GM21825 (cell line): ENCODE results near the gene CA9.

Source experiments
- ATAC-seq: cut with Tn5 transposase; IDR thresholded peaks from one replicate; pipeline ENCODE4 v1.9.1; 2021; ENCODE audit warnings: mild to moderate bottlenecking, moderate library complexity; ENCODE audit not compliant: unreplicated experiment

Gene CA9

DNA sequence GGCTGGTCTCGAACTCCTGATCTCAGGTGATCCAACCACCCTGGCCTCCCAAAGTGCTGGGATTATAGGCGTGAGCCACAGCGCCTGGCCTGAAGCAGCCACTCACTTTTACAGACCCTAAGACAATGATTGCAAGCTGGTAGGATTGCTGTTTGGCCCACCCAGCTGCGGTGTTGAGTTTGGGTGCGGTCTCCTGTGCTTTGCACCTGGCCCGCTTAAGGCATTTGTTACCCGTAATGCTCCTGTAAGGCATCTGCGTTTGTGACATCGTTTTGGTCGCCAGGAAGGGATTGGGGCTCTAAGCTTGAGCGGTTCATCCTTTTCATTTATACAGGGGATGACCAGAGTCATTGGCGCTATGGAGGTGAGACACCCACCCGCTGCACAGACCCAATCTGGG, 1.5 kb downstream of the CA9 start:
- no peak for ATAC-seq

DNA sequence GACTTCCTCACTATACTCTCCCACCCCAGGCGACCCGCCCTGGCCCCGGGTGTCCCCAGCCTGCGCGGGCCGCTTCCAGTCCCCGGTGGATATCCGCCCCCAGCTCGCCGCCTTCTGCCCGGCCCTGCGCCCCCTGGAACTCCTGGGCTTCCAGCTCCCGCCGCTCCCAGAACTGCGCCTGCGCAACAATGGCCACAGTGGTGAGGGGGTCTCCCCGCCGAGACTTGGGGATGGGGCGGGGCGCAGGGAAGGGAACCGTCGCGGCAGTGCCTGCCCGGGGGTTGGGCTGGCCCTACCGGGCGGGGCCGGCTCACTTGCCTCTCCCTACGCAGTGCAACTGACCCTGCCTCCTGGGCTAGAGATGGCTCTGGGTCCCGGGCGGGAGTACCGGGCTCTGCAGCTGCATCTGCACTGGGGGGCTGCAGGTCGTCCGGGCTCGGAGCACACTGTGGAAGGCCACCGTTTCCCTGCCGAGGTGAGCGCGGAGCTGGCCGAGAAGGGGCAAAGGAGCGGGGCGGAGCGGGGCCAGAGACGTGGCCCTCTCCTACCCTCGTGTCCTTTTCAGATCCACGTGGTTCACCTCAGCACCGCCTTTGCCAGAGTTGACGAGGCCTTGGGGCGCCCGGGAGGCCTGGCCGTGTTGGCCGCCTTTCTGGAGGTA, 2.1 kb downstream of the CA9 start:
- ATAC-seq: no peak

DNA sequence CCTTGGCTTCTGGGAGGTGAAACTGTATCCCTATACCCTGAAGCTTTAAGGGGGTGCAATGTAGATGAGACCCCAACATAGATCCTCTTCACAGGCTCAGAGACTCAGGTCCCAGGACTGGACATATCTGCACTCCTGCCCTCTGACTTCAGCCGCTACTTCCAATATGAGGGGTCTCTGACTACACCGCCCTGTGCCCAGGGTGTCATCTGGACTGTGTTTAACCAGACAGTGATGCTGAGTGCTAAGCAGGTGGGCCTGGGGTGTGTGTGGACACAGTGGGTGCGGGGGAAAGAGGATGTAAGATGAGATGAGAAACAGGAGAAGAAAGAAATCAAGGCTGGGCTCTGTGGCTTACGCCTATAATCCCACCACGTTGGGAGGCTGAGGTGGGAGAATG, 5.4 kb downstream of the CA9 start:
- no peak for ATAC-seq

DNA sequence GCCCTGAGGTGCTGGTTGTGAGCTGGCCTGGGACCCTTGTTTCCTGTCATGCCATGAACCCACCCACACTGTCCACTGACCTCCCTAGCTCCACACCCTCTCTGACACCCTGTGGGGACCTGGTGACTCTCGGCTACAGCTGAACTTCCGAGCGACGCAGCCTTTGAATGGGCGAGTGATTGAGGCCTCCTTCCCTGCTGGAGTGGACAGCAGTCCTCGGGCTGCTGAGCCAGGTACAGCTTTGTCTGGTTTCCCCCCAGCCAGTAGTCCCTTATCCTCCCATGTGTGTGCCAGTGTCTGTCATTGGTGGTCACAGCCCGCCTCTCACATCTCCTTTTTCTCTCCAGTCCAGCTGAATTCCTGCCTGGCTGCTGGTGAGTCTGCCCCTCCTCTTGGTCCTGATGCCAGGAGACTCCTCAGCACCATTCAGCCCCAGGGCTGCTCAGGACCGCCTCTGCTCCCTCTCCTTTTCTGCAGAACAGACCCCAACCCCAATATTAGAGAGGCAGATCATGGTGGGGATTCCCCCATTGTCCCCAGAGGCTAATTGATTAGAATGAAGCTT, 6.1 kb downstream of the CA9 start:
- no peak for ATAC-seq

DNA sequence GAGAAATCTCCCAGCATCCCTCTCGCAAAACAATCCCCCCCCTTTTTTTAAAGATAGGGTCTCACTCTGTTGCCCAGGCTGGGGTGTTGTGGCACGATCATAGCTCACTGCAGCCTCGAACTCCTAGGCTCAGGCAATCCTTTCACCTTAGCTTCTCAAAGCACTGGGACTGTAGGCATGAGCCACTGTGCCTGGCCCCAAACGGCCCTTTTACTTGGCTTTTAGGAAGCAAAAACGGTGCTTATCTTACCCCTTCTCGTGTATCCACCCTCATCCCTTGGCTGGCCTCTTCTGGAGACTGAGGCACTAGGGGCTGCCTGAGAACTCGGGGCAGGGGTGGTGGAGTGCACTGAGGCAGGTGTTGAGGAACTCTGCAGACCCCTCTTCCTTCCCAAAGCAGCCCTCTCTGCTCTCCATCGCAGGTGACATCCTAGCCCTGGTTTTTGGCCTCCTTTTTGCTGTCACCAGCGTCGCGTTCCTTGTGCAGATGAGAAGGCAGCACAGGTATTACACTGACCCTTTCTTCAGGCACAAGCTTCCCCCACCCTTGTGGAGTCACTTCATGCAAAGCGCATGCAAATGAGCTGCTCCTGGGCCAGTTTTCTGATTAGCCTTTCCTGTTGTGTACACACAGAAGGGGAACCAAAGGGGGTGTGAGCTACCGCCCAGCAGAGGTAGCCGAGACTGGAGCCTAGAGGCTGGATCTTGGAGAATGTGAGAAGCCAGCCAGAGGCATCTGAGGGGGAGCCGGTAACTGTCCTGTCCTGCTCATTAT, 6.8 kb downstream of the CA9 start:
- no peak for ATAC-seq

DNA sequence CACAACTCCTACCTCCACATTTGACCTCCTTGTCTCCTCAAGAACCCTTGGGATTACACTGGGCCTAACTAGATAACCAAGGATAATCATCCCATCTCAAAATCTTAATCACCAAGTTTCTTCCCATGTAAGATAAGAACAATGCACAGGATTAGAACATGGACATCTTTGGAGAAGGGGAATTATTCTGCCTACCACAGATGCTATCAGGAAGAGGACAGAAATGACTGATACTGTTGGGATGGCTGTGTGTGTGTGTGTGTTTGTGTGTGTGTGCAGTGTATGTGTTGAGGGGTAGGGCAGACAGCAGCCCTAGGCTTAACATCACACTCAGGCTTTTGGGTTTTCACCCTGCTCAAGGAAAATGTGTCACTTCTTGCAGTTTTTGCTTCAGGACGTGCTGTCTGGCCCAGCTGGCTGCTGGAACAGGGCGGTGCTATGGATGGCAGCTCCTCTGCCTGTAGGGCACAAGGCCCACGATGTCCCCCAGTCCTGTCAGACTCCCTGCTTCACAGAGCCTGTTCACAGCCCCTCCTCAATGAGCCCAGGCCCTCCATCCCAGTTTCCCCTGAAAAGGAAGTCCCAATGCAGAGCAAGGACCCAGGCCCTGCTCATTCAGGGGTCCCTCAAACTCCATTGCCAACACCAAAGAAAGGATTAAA, 7.7 kb downstream of the CA9 start:
- ATAC-seq: no peak

DNA sequence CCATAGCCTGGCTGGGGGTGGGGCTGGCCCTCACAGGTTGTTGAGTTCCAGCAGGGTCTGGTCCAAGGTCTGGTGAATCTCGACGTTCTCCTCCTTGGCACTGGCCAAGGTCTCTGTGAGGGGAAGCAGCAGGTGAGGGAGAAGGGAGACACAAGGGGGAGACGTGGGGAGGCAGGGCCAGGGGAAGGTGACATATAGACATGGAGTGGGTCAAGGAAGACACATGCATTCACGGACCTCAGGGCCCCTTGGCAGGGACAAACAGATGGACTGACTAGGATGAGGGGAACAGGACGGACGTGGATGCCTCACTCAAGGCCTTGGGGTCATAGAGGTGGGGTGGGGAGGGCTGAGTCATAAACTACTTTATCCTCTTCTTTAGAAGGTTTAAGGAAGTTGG, 8.3 kb downstream of the CA9 start:
- no peak for ATAC-seq

DNA sequence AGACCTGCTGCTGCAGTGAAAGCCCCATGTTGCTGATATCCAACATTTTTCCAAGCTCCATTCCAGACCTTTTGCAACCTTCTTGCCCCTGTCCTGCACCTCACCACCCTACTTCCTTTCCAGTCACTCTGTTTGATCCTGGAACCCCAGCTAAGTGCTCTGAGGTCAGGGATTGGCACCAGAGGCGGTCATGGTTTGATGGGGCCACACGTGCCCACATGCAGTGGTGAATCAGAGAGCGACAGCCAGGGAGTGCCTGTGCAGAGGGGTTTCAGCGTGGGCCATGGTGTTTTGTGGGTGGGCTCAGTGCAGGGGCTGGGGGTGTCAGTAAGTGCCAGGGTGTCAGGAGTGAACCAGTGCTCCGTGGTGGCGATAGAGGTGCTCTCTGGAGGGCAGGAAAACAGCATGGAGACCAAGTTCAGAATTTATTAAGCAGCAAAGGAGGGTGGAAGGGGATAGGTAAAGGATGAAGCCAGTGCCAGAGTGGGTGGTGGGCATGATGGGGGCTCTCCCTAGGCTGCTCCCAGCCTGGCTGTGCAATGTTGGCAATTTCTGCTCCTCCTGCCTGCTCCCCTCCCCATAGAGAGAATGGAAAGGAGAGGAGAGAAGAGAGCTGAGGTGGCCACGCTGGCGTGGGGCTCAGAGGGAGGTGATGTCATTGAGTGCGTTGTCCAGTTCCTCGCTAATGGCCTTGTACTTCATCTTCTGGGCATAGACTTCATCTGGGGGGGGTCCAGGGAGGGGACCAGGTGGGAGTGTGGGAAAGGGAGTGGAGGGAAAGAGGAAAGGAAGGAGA, 9.0 kb downstream of the CA9 start:
- no peak for ATAC-seq

DNA sequence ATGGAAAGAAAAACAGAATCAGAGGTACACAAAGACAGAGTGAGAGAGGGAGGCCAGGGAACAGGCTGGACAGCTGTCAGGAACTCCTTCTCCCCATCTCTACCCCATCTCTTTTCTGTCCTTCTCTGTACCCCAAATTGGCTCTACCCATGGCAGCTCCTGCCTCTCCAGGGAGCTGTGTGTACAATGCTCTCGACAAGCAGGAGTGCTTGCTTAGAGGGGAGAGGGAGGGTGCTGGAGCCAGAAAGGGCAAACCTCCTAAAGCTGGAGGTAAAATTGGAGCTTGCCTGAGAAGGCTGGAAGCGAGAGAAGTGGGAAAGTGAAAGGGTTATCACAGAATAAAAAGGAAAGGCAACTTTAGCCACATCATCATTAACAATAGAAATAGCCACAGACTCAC, 9.6 kb downstream of the CA9 start:
- no peak for ATAC-seq

DNA sequence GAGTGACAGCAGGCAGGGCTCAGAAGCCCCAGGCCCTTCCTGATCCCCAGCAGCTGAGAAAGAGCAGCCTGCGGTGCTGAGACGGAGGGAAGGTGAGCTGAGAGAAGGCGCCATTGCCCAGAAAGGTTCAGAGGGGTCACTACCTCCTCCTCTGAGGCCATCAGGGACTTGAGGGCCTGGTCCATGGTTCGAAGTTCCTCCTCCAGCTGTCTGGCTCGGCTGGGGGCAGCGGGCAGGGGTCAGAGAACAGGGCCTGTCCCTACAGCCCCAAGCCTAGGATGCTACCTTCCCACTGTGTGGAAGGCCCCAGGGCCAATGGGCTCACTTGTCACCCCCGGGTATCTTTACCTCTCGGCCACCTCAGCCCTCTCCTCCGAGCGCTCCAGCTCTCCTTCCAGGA, 11.2 kb downstream of the CA9 start:
- no peak for ATAC-seq

DNA sequence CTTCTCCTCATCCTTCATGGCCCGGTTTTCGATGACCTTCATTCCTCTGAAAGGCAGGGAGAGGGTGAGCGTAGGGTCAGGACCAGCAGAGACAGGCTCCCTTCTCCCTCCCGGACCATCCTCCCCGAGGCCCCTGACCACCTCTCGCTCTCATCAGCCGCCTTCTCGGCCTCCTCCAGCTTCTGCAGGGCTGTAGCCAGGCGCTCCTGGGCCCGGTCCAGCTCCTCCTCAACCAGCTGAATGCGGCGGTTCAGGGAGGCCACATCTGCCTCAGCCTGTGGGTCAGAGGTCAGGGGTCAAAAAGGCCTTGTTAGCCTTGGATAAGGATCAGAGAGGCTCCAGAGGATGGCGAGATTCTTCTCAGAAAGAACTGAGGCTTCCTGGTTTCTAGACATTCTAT, 11.8 kb downstream of the CA9 start:
- ATAC-seq: no peak

DNA sequence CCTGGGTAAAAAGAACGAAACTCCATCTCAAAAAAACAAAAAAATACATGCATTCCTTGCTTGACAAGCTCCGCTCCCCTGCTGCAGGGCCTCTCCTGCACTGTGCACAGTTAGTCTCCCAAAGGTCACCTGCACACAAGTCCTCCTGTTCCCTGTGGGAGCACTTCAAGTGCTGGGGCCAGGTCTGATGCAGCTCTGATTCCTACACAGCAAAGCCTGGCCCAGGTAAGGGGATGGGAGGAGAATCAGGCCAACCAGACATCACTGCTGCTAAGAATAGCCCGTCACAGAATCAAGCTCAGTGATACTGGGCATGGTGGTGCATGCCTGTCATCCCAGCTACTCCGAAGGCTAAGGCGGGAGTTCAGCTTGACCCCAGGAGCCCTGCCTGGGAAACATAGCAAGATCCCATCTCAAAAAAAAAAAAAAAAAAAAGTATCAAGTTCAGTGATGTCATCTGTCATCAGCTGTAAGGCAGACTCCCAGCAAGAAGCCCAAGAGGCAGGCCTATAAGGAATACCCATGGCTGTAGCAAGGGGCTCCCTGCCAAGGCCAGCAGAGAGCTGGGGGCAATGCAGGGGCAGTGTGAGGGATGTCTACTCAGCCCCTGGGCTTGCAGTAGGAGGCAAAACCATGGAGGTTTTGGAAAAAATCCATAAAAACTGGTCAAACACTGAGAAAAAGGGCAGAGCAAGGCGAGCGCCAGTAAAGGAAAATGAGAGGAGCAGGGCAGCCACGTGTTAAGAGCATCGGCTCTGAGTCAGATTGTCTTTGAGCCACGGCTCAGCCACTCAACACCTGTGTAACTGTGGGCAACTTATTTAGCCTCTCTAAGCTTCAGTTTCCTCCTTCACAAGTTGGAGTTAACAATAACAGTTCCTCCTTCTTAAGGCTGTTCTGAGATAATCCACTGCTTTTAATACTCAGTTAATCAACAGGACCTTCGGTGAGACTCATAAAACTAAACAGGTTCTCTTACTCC, 12.8 kb downstream of the CA9 start:
- ATAC-seq: no peak

DNA sequence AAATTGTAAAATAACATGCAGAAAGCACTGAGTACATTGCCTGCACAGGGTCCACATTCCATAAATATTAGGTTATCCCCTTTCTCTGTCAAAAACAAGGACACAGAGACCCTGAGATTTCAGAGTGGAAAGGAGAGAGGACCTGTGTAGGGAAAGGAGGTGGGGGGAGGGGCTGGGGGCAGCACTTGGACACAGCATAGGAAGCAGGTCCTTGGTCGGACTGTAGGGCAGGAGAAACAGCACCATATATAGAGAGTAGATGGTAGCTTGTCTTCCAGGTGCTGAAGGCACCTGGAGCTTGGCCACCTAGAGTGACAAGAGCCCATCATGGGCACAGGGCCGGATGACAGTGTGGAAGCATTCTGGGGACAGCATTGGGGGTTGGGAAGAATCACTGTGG, 13.6 kb downstream of the CA9 start:
- no peak for ATAC-seq

DNA sequence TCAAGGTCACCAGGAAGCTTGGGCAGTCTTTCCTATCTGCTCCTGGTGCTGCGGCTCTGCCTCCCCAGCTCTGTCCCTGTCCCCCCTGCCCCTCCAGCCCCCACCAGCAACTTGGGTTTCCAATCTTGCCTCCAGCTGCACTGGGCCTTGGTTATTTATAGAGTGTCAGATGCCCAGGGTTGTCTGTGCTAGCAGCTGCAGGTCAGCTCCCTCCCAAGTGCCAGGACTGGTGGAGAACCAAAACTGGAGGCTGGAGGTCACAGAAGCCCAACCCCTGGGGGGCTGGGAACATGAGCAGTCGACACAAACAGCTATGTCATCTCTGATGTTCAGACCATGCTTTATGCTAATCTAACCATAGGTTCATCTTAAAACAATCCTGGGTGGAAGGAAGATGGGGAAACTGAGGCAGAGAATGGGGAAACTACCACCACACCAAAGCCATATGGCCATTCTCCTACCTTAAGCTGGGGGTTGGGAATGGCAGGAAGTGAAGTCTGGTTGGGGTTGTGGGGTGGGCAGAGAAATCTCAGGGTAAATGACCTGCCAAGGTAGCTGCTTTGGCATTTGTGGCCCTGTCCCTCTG, 14.3 kb downstream of the CA9 start:
- no peak for ATAC-seq

DNA sequence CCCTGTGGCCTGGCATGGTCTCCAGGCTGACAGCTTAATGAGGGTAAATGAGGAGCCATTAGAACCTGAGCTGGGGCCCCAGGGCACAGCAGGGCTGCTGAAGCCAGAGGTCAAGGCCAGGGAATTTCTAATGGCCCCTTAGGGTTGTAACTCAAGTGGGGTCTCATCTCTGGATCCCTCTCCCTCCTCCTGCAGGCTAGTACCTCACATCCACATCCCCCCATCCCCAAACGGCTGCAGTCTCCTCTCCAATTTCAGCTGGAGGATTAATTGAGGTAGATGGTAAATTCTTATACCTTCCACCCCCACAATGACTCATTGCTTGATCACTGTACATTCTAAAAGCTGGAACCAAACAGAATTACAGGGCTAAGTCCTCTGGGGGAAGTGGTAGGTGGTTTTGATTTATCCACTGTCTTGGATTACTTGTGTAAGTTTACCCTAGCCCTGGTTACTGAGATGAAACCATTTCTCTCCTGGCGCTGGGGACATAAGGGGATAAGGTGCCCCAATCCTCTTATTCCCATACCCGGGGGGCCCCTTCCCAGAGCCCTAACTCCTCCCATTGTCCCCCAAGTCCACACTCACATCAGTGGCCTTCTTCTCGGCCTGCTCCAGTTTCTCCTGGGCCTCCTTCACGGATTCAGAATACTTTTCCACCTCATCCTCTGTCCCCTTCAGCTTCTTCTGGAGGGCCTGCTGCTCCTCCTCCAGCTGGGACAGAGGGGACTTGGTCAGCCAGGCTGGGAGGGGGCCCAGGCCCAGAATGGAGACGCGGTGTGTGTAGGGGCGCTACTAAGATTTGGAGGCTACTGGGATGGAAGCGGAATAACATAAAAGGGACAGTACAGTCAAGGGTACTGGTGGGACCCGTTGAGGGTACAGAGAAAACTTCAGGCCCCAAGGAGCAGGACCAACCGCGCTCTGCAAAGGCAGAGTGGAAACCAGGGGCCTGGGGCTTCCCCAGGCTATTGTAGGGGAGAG, 15.1 kb downstream of the CA9 start:
- ATAC-seq: no peak

DNA sequence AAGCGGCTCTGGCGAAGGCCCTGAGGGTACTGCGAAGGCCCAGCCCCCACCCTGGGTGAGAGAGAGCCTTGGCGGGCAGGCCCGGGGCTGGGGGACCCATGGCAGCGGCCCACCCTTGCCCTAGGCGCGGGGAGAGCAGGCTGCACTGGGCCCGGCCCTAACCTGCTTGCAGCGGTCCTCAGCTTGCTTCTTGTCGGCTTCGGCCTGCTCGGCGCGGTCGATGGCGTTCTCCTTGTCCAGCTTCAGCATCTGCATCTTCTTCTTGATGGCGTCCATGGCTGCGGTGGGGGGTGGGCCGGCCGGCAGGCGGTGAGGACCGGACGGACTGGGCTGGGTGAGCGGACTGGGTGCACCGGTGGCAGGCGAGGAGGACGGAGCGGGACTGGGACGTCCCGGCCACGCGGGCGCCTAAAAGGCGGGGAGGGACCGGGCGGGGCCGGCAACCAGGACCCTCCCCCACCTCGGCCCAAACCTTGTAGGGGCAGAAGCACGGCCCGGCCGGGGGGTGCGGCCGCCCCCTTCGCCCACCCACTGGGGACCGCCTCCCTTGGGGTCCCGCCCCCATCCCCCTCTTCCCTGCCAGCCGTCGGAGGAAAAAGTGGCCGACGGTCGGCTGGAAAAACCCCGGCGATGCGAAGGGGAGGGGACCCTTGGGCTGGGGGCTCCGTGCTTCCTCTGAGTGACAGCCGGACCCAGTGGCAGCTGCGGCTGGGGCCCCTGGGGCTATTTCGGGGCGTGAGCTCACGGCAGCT, 16.0 kb downstream of the CA9 start, which contains the start of gene TPM2:
Gene TPM2, minus strand, starts transcription at position 384 of the 752 bp plus-strand sequence. Its CDS starts 108 bp downstream, at position 276.
- ATAC-seq: no peak

DNA sequence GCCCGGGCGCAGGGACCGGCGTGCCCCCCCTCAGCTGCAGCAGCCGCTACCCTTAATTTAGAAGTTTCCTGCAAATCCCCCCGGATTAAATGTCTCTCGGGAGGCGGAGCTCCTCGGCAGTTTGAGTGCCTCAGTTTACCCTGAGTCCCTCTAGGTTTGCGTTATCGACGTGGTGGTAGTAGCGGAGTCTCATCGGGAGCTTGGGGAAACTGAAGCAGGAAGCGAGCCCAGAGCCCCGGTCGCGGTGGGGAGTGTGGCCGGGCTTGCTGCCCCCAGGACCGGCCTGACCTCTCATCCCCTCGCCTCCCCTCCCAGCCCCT, 16.5 kb downstream of the CA9 start:
- no peak for ATAC-seq
